OCI-M2 (cell line): ENCODE results near the gene WRNIP1.

ENCODE experiments used
- DNase-seq: peaks from one replicate; lab custom pipeline; 2025; ENCODE audit not compliant: unreplicated experiment; lab: John Stamatoyannopoulos, UW

The WRNIP1 gene

DNA sequence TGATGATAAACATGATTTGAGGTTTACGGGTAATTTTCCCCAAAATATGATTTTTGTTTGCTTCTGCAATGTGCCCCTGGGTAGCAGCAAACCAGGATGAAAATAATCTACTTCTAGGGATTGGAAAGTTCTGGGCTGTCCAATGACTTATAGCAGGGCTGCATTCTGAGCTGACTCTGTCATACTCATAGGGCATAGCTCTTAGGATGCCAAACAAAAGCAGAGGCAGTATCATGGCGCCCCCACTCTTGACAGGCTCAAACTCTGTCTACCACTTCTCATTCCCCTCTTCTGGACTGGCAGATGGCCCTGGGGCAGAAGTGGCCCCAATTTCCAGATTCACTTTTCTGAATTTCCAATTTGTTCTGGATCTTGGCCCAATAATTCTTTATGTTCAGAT is 66.2 kb downstream of the WRNIP1 start:
- DNase-seq = no peak

DNA sequence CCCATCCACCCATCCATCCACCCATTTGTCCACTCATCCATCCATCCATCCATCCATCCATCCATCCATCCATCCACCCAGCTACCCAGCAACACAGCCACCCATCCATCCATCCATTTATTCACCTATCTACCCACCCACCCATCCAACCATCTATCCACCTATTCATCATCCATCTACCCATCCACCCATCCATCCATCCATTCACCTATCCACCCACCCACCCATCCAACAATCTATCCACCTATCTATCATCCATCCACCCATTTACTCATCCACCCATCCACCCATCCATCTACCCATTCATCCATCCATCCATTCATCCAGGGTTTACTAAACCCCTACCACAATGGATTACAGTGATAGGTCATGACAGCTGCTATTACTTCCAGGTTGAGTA is 69.1 kb downstream of the WRNIP1 start:
- no peak for DNase-seq
